GM18507 (cell line): ENCODE results near the gene MAPT.
"Not testable (repeated sequence)": the region's sequence is repeated elsewhere in the genome, so short reads cannot be mapped to it uniquely, and the experiment has no call there.

Experiments
- DNase-seq: peaks from one replicate; pipeline ENCODE4 v3.0.0; 2011; ENCODE audit warnings: low read depth; ENCODE audit not compliant: insufficient read length; ENCODE audit errors: extremely low spot score
- FAIRE-seq: peaks from 2 replicates; lab custom pipeline; 2011; peaks lifted over from hg19 to GRCh38; lab: Jason Lieb, UNC

Gene MAPT

GRCh38 chr17:45895969-45896785 is 1.8 kb downstream of the MAPT start:
- FAIRE-seq (no peak), DNase-seq (no peak)

- DNase-seq (no peak), FAIRE-seq (no peak)
Observed at GRCh38 chr17:45896803-45897693, 2.7 kb downstream of the MAPT start.

GRCh38 chr17:45900136-45900535 is 5.8 kb downstream of the MAPT start:
- DNase-seq (no peak), FAIRE-seq (no peak)

GRCh38 chr17:45900723-45901415 is 6.5 kb downstream of the MAPT start:
- DNase-seq (no peak), FAIRE-seq (no peak)

- DNase-seq (no peak), FAIRE-seq (no peak)
Observed at GRCh38 chr17:45902892-45903346, 8.6 kb downstream of the MAPT start.

- DNase-seq (no peak), FAIRE-seq (no peak)
Observed at GRCh38 chr17:45904866-45905265, 10.5 kb downstream of the MAPT start.

GRCh38 chr17:45905814-45906213 is 11.5 kb downstream of the MAPT start:
- no peak for DNase-seq
- FAIRE-seq = no peak

- no peak for FAIRE-seq
- no peak for DNase-seq
Observed at GRCh38 chr17:45906237-45906636, 11.9 kb downstream of the MAPT start.

GRCh38 chr17:45906927-45907622 is 12.7 kb downstream of the MAPT start:
- DNase-seq (no peak), FAIRE-seq (no peak)

GRCh38 chr17:45907750-45908395 is 13.5 kb downstream of the MAPT start:
- DNase-seq (no peak), FAIRE-seq (no peak)

- DNase-seq = no peak
- no peak for FAIRE-seq
Observed at GRCh38 chr17:45908460-45908859, 14.1 kb downstream of the MAPT start.

GRCh38 chr17:45908935-45909334 is 14.6 kb downstream of the MAPT start:
- no peak for DNase-seq
- no peak for FAIRE-seq

GRCh38 chr17:45910667-45911066 is 16.3 kb downstream of the MAPT start:
- FAIRE-seq (no peak), DNase-seq (no peak)

- DNase-seq (no peak), FAIRE-seq (no peak)
Observed at GRCh38 chr17:45912319-45912718, 18.0 kb downstream of the MAPT start.

GRCh38 chr17:45913030-45913429 is 18.7 kb downstream of the MAPT start:
- DNase-seq, FAIRE-seq: not testable (repeated sequence)

- DNase-seq = no peak
Observed at GRCh38 chr17:45914047-45914717, 19.8 kb downstream of the MAPT start.

GRCh38 chr17:45915263-45915662 is 20.9 kb downstream of the MAPT start:
- no peak for FAIRE-seq

More at GRCh38 chr17:45914047-45914717, 19.8 kb downstream of the MAPT start:
- FAIRE-seq = no peak

GRCh38 chr17:45917081-45917480 is 22.7 kb downstream of the MAPT start:
- DNase-seq (no peak), FAIRE-seq (no peak)

More at GRCh38 chr17:45915263-45915662, 20.9 kb downstream of the MAPT start:
- DNase-seq = no peak
